Sigmoid colon (tissue), 4 donors: ENCODE data around the gene MTFR2.

Experiments used
- POLR2A ChIP-seq, 2 donors: fragments of 450-650 bp; IDR thresholded peaks; one replicate each; pipeline ENCODE4 v1.6.1; 2016; ENCODE audit warnings: antibody characterized with exemption in 2 of 2, mild to moderate bottlenecking in 2 of 2, moderate library complexity in 2 of 2
- POLR2AphosphoS5 ChIP-seq, 4 donors: sonication (generic); formaldehyde crosslinking; IDR thresholded peaks; one replicate each; pipeline ENCODE4 v1.6.1; 2017; ENCODE audit warnings: antibody characterized with exemption in 4 of 4
- TF ChIP-seq, protein P1 (sequence below), 4 experiments: fragments of 450-650 bp in 3 of 4; fragments of 200-600 bp in 1 of 4; IDR thresholded peaks; one replicate each; pipeline ENCODE4 v1.5.1; 2016 to 2019; ENCODE audit warnings: antibody characterized with exemption in 4 of 4, mild to moderate bottlenecking in 3 of 4, moderate library complexity in 2 of 4

DNA sequence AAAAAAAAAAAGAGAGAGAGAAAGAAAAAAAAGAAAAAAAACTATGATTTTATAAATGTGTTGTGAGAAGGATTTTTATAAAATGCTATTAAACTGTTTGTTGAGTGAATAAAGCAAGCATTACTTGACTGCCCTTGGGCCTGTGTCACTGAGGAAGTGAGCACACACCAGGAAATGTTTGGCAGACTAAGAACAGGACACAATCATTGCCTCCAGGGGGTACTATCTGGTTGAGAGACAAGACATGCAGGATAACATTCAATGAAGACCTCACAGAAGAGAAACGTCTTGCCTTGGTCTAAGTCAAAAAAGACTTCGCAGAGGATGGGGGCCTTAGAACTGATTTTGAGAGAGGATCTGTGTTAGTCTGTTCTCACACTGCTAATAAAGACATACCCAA, 40.6 kb downstream of the MTFR2 start:
- TF ChIP-seq, protein P1, sequence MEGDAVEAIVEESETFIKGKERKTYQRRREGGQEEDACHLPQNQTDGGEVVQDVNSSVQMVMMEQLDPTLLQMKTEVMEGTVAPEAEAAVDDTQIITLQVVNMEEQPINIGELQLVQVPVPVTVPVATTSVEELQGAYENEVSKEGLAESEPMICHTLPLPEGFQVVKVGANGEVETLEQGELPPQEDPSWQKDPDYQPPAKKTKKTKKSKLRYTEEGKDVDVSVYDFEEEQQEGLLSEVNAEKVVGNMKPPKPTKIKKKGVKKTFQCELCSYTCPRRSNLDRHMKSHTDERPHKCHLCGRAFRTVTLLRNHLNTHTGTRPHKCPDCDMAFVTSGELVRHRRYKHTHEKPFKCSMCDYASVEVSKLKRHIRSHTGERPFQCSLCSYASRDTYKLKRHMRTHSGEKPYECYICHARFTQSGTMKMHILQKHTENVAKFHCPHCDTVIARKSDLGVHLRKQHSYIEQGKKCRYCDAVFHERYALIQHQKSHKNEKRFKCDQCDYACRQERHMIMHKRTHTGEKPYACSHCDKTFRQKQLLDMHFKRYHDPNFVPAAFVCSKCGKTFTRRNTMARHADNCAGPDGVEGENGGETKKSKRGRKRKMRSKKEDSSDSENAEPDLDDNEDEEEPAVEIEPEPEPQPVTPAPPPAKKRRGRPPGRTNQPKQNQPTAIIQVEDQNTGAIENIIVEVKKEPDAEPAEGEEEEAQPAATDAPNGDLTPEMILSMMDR (IDR thresholded peaks at IDR 0.05), result no peak
- no peak for TF ChIP-seq POLR2A (IDR thresholded peaks at IDR 0.05)
- no peak for TF ChIP-seq POLR2AphosphoS5 (IDR thresholded peaks at IDR 0.05)
